Measurements from ENCODE around the gene IFI27L1. TPM values are rescaled to one million over a fixed set of nuclear protein-coding genes. Genes with fewer than 3 reads are reported as not detected.

Gene IFI27L1
- total and polyA plus RNA-seq, 2 of the 13 experiments (the other 11 are each of a cell fraction or from before 2014, with no cell fraction given): 11.9 to 19.0 TPM

DNA sequence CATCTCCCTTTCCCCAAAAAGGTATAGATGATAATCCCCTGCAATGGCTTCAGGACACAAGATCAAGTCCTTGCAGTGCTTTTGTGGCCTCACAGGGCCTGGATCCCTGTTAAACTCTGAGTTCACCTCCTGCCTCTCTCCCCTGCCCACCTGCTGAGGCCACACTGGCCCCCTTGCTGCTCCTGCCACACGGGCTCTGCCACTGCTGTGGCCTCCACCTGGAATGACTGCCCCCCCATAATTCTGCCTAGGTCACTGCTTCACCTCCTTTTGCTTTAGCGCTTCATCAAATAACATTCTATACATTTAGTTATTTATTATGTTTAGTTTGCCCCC lies 28.8 kb downstream of the IFI27L1 start (continued):
- TF ChIP-seq, protein P1, sequence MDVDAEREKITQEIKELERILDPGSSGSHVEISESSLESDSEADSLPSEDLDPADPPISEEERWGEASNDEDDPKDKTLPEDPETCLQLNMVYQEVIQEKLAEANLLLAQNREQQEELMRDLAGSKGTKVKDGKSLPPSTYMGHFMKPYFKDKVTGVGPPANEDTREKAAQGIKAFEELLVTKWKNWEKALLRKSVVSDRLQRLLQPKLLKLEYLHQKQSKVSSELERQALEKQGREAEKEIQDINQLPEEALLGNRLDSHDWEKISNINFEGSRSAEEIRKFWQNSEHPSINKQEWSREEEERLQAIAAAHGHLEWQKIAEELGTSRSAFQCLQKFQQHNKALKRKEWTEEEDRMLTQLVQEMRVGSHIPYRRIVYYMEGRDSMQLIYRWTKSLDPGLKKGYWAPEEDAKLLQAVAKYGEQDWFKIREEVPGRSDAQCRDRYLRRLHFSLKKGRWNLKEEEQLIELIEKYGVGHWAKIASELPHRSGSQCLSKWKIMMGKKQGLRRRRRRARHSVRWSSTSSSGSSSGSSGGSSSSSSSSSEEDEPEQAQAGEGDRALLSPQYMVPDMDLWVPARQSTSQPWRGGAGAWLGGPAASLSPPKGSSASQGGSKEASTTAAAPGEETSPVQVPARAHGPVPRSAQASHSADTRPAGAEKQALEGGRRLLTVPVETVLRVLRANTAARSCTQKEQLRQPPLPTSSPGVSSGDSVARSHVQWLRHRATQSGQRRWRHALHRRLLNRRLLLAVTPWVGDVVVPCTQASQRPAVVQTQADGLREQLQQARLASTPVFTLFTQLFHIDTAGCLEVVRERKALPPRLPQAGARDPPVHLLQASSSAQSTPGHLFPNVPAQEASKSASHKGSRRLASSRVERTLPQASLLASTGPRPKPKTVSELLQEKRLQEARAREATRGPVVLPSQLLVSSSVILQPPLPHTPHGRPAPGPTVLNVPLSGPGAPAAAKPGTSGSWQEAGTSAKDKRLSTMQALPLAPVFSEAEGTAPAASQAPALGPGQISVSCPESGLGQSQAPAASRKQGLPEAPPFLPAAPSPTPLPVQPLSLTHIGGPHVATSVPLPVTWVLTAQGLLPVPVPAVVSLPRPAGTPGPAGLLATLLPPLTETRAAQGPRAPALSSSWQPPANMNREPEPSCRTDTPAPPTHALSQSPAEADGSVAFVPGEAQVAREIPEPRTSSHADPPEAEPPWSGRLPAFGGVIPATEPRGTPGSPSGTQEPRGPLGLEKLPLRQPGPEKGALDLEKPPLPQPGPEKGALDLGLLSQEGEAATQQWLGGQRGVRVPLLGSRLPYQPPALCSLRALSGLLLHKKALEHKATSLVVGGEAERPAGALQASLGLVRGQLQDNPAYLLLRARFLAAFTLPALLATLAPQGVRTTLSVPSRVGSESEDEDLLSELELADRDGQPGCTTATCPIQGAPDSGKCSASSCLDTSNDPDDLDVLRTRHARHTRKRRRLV (CRISPR knock-in tag; IDR thresholded peaks at IDR 0.05): no peak
- no peak for TF ChIP-seq THYN1 (CRISPR knock-in tag; IDR thresholded peaks at IDR 0.05; ENCODE audit: borderline replicate concordance, low read depth)

DNA sequence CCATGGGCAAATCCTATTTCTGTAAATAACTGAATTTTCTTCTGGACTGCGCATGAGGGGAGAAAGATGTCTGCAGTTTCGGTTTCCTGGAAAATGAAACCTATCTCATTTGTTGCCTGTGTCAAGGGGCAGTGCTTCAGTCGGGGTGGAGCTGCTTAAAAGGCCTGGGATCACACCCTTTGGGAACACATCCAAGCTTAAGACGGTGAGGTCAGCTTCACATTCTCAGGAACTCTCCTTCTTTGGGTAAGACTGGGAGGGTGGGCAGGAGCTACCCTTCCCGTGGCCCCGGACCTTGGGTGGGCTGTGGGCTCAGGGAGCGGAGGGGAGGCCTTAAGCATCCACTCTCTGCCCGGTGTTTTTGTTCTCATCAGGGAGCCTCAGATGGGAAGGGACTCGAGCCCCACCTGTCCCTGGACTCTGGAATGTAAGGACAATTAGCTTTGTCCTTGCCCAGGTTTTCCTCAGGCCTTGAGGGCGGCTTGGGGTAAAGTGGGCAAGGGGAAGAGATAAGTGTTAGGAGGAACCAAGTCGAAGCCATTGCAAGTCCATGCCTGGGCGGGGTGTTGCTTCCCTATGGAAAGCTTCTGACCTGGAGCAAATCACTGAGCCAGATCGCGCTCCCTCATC lies 29.6 kb downstream of the IFI27L1 start, which contains the start of gene IFI27:
IFI27 (plus strand) TSS at position 185 of the 630 bp plus-strand sequence.
- FAIRE-seq (no peak), ATAC-seq (no peak; the same call in 2 of the 3 replicates), DNase-seq (ENCODE audit: low spot score) (no peak)
- Histone ChIP-seq H3K9me3 (ENCODE audit: low read length) (no peaks in the 10 kb centered on the region), H3K4me1 (ENCODE audit: insufficient read depth, low read length) (peaks cover 53% of the 10 kb centered on the region), H3K4me3 (replicated peaks in 1 of 3; ENCODE audit: insufficient read depth in 1 of 3, low read depth in 2 of 3, low read length in 3 of 3) (no peak within 1 kb of the TSS), H2AFZ (ENCODE audit: low read length) (no peak within 1 kb of the TSS), H4K20me1 (ENCODE audit: insufficient read depth, low read length) (no peaks in the 10 kb centered on the region), H3K27ac (ENCODE audit: extremely low read length, insufficient read depth, low read length) (no peak within 1 kb of the TSS), H3K79me2 (ENCODE audit: insufficient read depth, low read length) (no peaks in the 10 kb centered on the region), H3K36me3 (replicated peaks in 1 of 2; ENCODE audit: control insufficient read depth in 1 of 2, insufficient read depth in 2 of 2, low read length in 2 of 2) (no peaks in the 10 kb centered on the region), H3K9ac (ENCODE audit: insufficient read depth, low read depth, low read length) (peak within 1 kb of the TSS; percentile 17; the same call in 1 of the 2 replicates), H3K4me2 (ENCODE audit: low read depth, low read length) (peak within 1 kb of the TSS; percentile 28), H3K27me3 (ENCODE audit: control insufficient read depth in 1 of 2, insufficient read depth in 2 of 2, low read length in 2 of 2) (peaks cover 2 to 14% of the 10 kb centered on the region in 2 experiments; a peak in 2 of 5 replicates)
- ChIA-PET POLR2A (interaction anchor here (1.0 kb wide), 1 partner anchor 45 kb away, joined by 3 read pairs; no protein-coding TSS in a partner anchor), CTCF (ENCODE audit: low intra/inter-chr PET ratio, low total read pairs) (no interaction called here)
- 48% methylated on average over 13 of the region's 14 CpGs for WGBS (ENCODE audit: low lambda C conversion rate)
- intact Hi-C loops (cut with micrococcal nuclease; ENCODE audit: unreplicated experiment): no loop called here
- no TSS peak for BruUV-seq (replicated peaks)
- in situ Hi-C loops (cut with HindIII; ENCODE audit: extremely low pct_ligation_motif_present, low pct_unique_long_range_greater_than_20kb): no loop called here
- TF ChIP-seq ZFX (CRISPR knock-in tag; IDR thresholded peaks at IDR 0.05; ENCODE audit: low read depth) (0 out of 2 replicates have a peak, but pooled peaks have one; percentile 14), ZNF354B (CRISPR knock-in tag; IDR thresholded peaks at IDR 0.05) (no peak), NFKB2 (CRISPR knock-in tag; IDR thresholded peaks at IDR 0.05; ENCODE audit: borderline replicate concordance) (no peak), ADNP (CRISPR knock-in tag; IDR thresholded peaks at IDR 0.05) (no peak), EHMT2 (IDR thresholded peaks at IDR 0.05; ENCODE audit: borderline replicate concordance, low read depth, low read length) (no peak), ZNF253 (CRISPR knock-in tag; IDR thresholded peaks at IDR 0.05; ENCODE audit: borderline replicate concordance) (no peak), ZFAT (CRISPR knock-in tag; conservative IDR thresholded peaks at IDR 0.05) (no peak)
